ENCODE results near the gene GARS1.
"Not testable (repeated sequence)": the region's sequence is repeated elsewhere in the genome, so short reads cannot be mapped to it uniquely, and the experiment has no call there.

GARS1 gene

GRCh38 chr7:30594540-30595435, at the start of gene GARS1:
TSS of gene GARS1 (plus strand) at chr7:30594878. CDS start at chr7:30594922, 44 bp downstream.
- peak; percentile 86 for DNase-seq

- no peak for DNase-seq
These were observed 48.7 kb upstream of the GARS1 start for GRCh38 chr7:30545791-30546555.

- DNase-seq = no peak
These were observed 48.1 kb upstream of the GARS1 start for GRCh38 chr7:30546596-30546995.

GRCh38 chr7:30548845-30549244, 45.8 kb upstream of the GARS1 start:
- DNase-seq = peak; percentile 68

- DNase-seq = peak; percentile 40
These were observed 44.7 kb upstream of the GARS1 start for GRCh38 chr7:30549931-30550493.

- DNase-seq = no peak
These were observed 42.3 kb upstream of the GARS1 start for GRCh38 chr7:30552330-30552729.

GRCh38 chr7:30553141-30553540, 41.5 kb upstream of the GARS1 start:
- no peak for DNase-seq

GRCh38 chr7:30553546-30553945, 41.1 kb upstream of the GARS1 start:
- DNase-seq = no peak

GRCh38 chr7:30555525-30555924, 39.2 kb upstream of the GARS1 start:
- DNase-seq = no peak

- peak; percentile 80 for DNase-seq
These were observed 37.8 kb upstream of the GARS1 start for GRCh38 chr7:30556840-30557239.

GRCh38 chr7:30557245-30557644, 37.4 kb upstream of the GARS1 start:
- DNase-seq = no peak

GRCh38 chr7:30559611-30560010, 35.1 kb upstream of the GARS1 start:
- DNase-seq = no peak

- no peak for DNase-seq
These were observed 33.3 kb upstream of the GARS1 start for GRCh38 chr7:30561389-30561788.

GRCh38 chr7:30562498-30562897, 32.2 kb upstream of the GARS1 start:
- peak; percentile 17 for DNase-seq

- no peak for DNase-seq
These were observed 31.8 kb upstream of the GARS1 start for GRCh38 chr7:30562909-30563308.

GRCh38 chr7:30563326-30563942, 31.2 kb upstream of the GARS1 start:
- DNase-seq = no peak

- DNase-seq = peak; percentile 68
These were observed 30.3 kb upstream of the GARS1 start for GRCh38 chr7:30564243-30564892.

GRCh38 chr7:30566596-30566995, 28.1 kb upstream of the GARS1 start:
- no peak for DNase-seq

- DNase-seq = no peak
These were observed 27.6 kb upstream of the GARS1 start for GRCh38 chr7:30567081-30567480.

GRCh38 chr7:30570238-30570637, 24.4 kb upstream of the GARS1 start:
- DNase-seq = not testable (repeated sequence)

- DNase-seq = no peak
These were observed 22.4 kb upstream of the GARS1 start for GRCh38 chr7:30572212-30572841.

- no peak for DNase-seq
These were observed 18.8 kb upstream of the GARS1 start for GRCh38 chr7:30575910-30576309.

Data from DMS153 (cell line).